HepG2 (cell line): ENCODE measurements around the gene IFNAR1. TPM values are rescaled to one million over a fixed set of nuclear protein-coding genes. Genes with fewer than 3 reads are reported as not detected.

Experiments
- ATAC-seq: fragments of 200-7000 bp; cut with Tn5 transposase; 3 replicates; pipeline ENCODE4 v1.9.1; 2020; ENCODE audit warnings: mild to moderate bottlenecking, moderate library complexity
- BruUV-seq: library from RNA; stranded (reverse); fragments of 400-500 nt; replicated peaks from 2 replicates; lab custom pipeline; 2021; lab: Mats Ljungman, UMichigan
- CTCF ChIA-PET: fragments of 300-600 bp; formaldehyde crosslinking; extraction: SDS; loops from one replicate; lab custom pipeline; 2021; ENCODE audit warnings: low total read pairs, inconsistent platforms, low intra/inter-chr PET ratio; lab: Yijun Ruan, JAX
- POLR2A ChIA-PET: fragments of 350-600 bp; sonication (Branson Sonifier 250); formaldehyde crosslinking; loops from one replicate; lab custom pipeline; 2020; ENCODE audit warnings: antibody characterized with exemption, inconsistent platforms; lab: Yijun Ruan, JAX
- DNase-seq: peaks from one replicate; pipeline ENCODE4 v3.0.0-alpha.2; 2015; ENCODE audit warnings: low spot score
- FAIRE-seq: peaks from 3 replicates; lab custom pipeline; 2011; peaks lifted over from hg19 to GRCh38; lab: Jason Lieb, UNC
- H2AFZ ChIP-seq: one replicate; pipeline ENCODE4 v1.6.1; 2011; ENCODE audit warnings: low read length, inconsistent platforms
- H3K27ac ChIP-seq: fragments of 300-600 bp; 3 replicates; pipeline ENCODE4 v1.8.0; 2011; ENCODE audit warnings: mixed run types, mild to moderate bottlenecking, mixed read lengths, low read length, inconsistent platforms; ENCODE audit not compliant: insufficient read depth; ENCODE audit errors: extremely low read length
- H3K27me3 ChIP-seq, 2 experiments: fragments of 200-600 bp in 1 of 2; 2 replicates in 1 of 2; 3 replicates in 1 of 2; pipeline versions ENCODE4 v1.6.0 to v1.8.0; 2011; ENCODE audit warnings: low read length in 2 of 2, mild to moderate bottlenecking in 2 of 2, moderate library complexity in 2 of 2, inconsistent platforms in 1 of 2; ENCODE audit not compliant: insufficient read depth in 2 of 2, control insufficient read depth in 1 of 2
- H3K36me3 ChIP-seq, 2 experiments: fragments of 200-600 bp in 1 of 2; replicated peaks in 1 of 2; 2 replicates in 1 of 2; 3 replicates in 1 of 2; pipeline versions ENCODE4 v1.5.1 to v1.8.0; 2011; ENCODE audit warnings: low read length in 2 of 2, inconsistent platforms in 1 of 2; ENCODE audit not compliant: insufficient read depth in 2 of 2, control insufficient read depth in 1 of 2
- H3K4me1 ChIP-seq: 2 replicates; pipeline ENCODE4 v1.5.1; 2012; ENCODE audit warnings: low read length, inconsistent platforms; ENCODE audit not compliant: insufficient read depth
- H3K4me2 ChIP-seq: 2 replicates; pipeline ENCODE4 v1.6.0; 2011; ENCODE audit warnings: low read depth, low read length, inconsistent platforms
- H3K4me3 ChIP-seq, 3 experiments: fragments of 200-600 bp in 1 of 3; sonication (generic), shearing (Covaris generic) in 1 of 3; replicated peaks in 1 of 3; 2 replicates each; pipeline ENCODE4 v1.5.1; 2011 to 2016; ENCODE audit warnings: low read length in 3 of 3, inconsistent platforms in 2 of 3, low read depth in 2 of 3, mild to moderate bottlenecking in 2 of 3, control low read depth in 1 of 3, mixed read lengths in 1 of 3; ENCODE audit not compliant: insufficient read depth in 1 of 3
- H3K79me2 ChIP-seq: one replicate; pipeline ENCODE4 v1.6.1; 2011; ENCODE audit warnings: low read length, inconsistent platforms; ENCODE audit not compliant: insufficient read depth
- H3K9ac ChIP-seq: 2 replicates; pipeline ENCODE4 v1.6.0; 2011; ENCODE audit warnings: mild to moderate bottlenecking, low read depth, low read length, inconsistent platforms; ENCODE audit not compliant: insufficient read depth
- H3K9me3 ChIP-seq: 2 replicates; pipeline ENCODE4 v1.5.1; 2012; ENCODE audit warnings: mild to moderate bottlenecking, low read length
- H4K20me1 ChIP-seq: 2 replicates; pipeline ENCODE4 v1.6.0; 2011; ENCODE audit warnings: inconsistent platforms, mild to moderate bottlenecking, low read length, moderate library complexity; ENCODE audit not compliant: insufficient read depth
- BRD4 ChIP-seq: sonication (generic); formaldehyde crosslinking; IDR thresholded peaks from 2 replicates; pipeline ENCODE4 v1.4.0; 2020; ENCODE audit warnings: missing genetic modification reagents
- RARA ChIP-seq: IDR thresholded peaks from 2 replicates; pipeline ENCODE4 v1.6.1; 2016; ENCODE audit warnings: missing genetic modification reagents, missing compliant biosample characterization
- ZNF160 ChIP-seq: sonication (generic); formaldehyde crosslinking; IDR thresholded peaks from 2 replicates; pipeline ENCODE4 v1.8.0; 2022; ENCODE audit warnings: mild to moderate bottlenecking, inconsistent platforms, missing genetic modification reagents
- ZNF224 ChIP-seq: sonication (generic); formaldehyde crosslinking; IDR thresholded peaks from 2 replicates; pipeline ENCODE4 v1.5.0; 2020; ENCODE audit warnings: mild to moderate bottlenecking, missing genetic modification reagents
- ZNF256 ChIP-seq: sonication (generic); formaldehyde crosslinking; conservative IDR thresholded peaks from 2 replicates; pipeline ENCODE4 v1.4.0; 2020; ENCODE audit warnings: missing genetic modification reagents
- ZNF318 ChIP-seq: sonication (generic); formaldehyde crosslinking; IDR thresholded peaks from 2 replicates; pipeline ENCODE4 v1.4.0; 2020; ENCODE audit warnings: mild to moderate bottlenecking, missing genetic modification reagents
- ZNF33B ChIP-seq: sonication (generic); formaldehyde crosslinking; IDR thresholded peaks from 2 replicates; pipeline ENCODE4 v1.5.1; 2020; ENCODE audit warnings: mild to moderate bottlenecking, missing genetic modification reagents
- ZNF350 ChIP-seq: sonication (generic); formaldehyde crosslinking; IDR thresholded peaks from 2 replicates; pipeline ENCODE4 v1.4.0; 2020; ENCODE audit warnings: mild to moderate bottlenecking, low read depth, missing genetic modification reagents, borderline replicate concordance
- ZZZ3 ChIP-seq: sonication (generic); formaldehyde crosslinking; IDR thresholded peaks from 2 replicates; pipeline ENCODE4 v1.4.0; 2020; ENCODE audit warnings: missing genetic modification reagents, mild to moderate bottlenecking, borderline replicate concordance
- WGBS: methylation state at CpG from one replicate; pipeline ENCODE4 v1.1.6; 2017; ENCODE audit warnings: low lambda C conversion rate; 5-methylcytosine and 5-hydroxymethylcytosine counted together
- in situ Hi-C: cut with HindIII; loops from 2 replicates; pipeline ENCODE4 v1.10.0; 2017; ENCODE audit warnings: low pct_unique_long_range_greater_than_20kb; ENCODE audit not compliant: extremely low pct_ligation_motif_present
- intact Hi-C: fragments of 100-400 bp; cut with micrococcal nuclease; formaldehyde crosslinking; loops from one replicate; pipeline ENCODE4 v1.10.0; 2022; ENCODE audit not compliant: unreplicated experiment
- polyA plus RNA-seq, 8 experiments: library from polyadenylated mRNA; depleted of rRNA in 3 of 8; stranded (reverse) in 7 of 8; unstranded in 1 of 8; fragments of >200 nt; fragmentation: Illumina TruSeq in 4 of 8; extraction: Trizol in 4 of 8; gene quantifications; 2 replicates each; pipeline versions ENCODE4 v1.2.1 to v1.2.3, GENCODE V29; 2011 to 2016; ENCODE audit warnings: low read depth in 4 of 8, missing spikeins in 1 of 8, mixed read lengths in 1 of 8; ENCODE audit not compliant: insufficient read depth in 1 of 8
- total RNA-seq, 5 experiments: library from RNA; depleted of rRNA; stranded (reverse); fragments of >200 nt; fragmentation: Illumina TruSeq; extraction: Trizol; gene quantifications; 2 replicates each; pipeline ENCODE4 v1.2.3, GENCODE V29; 2016; ENCODE audit warnings: low read depth in 1 of 5
- TF ChIP-seq, protein P1 (sequence below): IDR thresholded peaks from 2 replicates; pipeline ENCODE4 v1.6.1; 2016; ENCODE audit warnings: missing genetic modification reagents, missing compliant biosample characterization

The IFNAR1 gene
- total and polyA plus RNA-seq, 2 of the 13 experiments (the other 11 are each of a cell fraction or from before 2014, with no cell fraction given): 6.7 to 9.3 TPM

DNA sequence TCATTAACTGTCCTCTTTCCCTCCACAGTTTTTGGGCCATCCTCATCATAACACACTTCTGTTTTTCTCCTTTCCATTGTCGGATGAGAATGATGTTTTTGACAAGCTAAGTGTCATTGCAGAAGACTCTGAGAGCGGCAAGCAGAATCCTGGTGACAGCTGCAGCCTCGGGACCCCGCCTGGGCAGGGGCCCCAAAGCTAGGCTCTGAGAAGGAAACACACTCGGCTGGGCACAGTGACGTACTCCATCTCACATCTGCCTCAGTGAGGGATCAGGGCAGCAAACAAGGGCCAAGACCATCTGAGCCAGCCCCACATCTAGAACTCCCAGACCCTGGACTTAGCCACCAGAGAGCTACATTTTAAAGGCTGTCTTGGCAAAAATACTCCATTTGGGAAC lies 28.6 kb upstream of the IFNAR1 start:
- in situ Hi-C loops: no loop called here
- 99% methylated on average over 4 of the region's 6 CpGs for WGBS
- intact Hi-C loops: no loop called here
- Histone ChIP-seq H3K36me3 (peaks cover 0 to 10% of the 10 kb centered on the region in 2 experiments; a peak in 3 of 5 replicates), H3K4me3 (no peak overlapping the region), H3K79me2 (no peaks in the 10 kb centered on the region), H4K20me1 (no peaks in the 10 kb centered on the region), H3K9me3 (no peaks in the 10 kb centered on the region), H3K27me3 (no peaks in the 10 kb centered on the region), H3K9ac (no peak overlapping the region), H3K4me2 (no peak overlapping the region), H3K27ac (no peak overlapping the region), H2AFZ (no peak overlapping the region), H3K4me1 (peaks cover 5% of the 10 kb centered on the region; the same call in 1 of the 2 replicates)
- ChIA-PET POLR2A (no interaction called here), CTCF (no interaction called here)
- TF ChIP-seq, protein P1, sequence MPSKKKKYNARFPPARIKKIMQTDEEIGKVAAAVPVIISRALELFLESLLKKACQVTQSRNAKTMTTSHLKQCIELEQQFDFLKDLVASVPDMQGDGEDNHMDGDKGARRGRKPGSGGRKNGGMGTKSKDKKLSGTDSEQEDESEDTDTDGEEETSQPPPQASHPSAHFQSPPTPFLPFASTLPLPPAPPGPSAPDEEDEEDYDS (CRISPR knock-in tag): no peak
- TF ChIP-seq ZNF160 (no peak), ZNF350 (CRISPR knock-in tag) (no peak), ZNF33B (CRISPR knock-in tag) (no peak), ZNF224 (CRISPR knock-in tag) (no peak), ZNF318 (CRISPR knock-in tag) (no peak), BRD4 (no peak), ZNF256 (CRISPR knock-in tag) (no peak), ZZZ3 (CRISPR knock-in tag) (no peak), RARA (CRISPR knock-in tag) (no peak)
- no peak for FAIRE-seq
- DNase-seq: no peak
- no TSS peak for BruUV-seq
- no peak for ATAC-seq
